NCI-H69 (cell line): ENCODE results near the gene OGFOD1.
"Not testable (repeated sequence)": the region's sequence is repeated elsewhere in the genome, so short reads cannot be mapped to it uniquely, and the experiment has no call there.

Experiments
- DNase-seq: peaks from one replicate; lab custom pipeline; 2025; lab: John Stamatoyannopoulos, UW

Gene OGFOD1

DNA sequence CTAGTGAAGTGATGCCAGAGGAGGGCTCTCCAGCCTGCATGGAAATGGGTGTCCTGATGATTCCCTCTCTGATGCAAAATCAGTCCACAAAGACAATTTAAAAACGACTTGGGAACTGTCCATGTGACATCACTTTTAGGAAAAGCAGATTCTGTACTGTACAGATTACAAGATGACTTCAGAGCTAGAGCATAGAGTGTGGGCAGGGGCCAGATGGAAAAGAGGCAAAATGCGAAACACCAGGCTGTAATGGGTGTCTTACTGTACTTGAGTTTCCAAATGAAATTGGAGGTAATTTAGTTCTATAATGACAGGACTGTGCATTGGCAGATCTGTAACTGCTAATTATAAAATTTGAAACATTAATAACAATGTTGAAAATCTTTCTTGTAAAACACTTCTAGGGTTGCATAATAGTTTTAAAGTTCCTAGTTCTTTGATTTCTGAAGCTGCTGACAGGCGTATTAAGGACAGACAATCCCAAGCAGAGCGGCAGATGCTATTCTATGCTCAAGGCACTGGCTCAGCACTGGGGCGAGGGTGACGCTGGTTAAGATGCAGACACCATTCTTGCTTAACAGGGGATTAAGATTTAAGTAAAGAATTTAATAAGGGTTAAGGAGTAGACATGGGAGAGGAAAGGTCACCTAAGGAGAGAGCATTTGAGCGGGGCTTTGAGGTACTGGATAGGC lies 29.6 kb downstream of the OGFOD1 start:
- no peak for DNase-seq

DNA sequence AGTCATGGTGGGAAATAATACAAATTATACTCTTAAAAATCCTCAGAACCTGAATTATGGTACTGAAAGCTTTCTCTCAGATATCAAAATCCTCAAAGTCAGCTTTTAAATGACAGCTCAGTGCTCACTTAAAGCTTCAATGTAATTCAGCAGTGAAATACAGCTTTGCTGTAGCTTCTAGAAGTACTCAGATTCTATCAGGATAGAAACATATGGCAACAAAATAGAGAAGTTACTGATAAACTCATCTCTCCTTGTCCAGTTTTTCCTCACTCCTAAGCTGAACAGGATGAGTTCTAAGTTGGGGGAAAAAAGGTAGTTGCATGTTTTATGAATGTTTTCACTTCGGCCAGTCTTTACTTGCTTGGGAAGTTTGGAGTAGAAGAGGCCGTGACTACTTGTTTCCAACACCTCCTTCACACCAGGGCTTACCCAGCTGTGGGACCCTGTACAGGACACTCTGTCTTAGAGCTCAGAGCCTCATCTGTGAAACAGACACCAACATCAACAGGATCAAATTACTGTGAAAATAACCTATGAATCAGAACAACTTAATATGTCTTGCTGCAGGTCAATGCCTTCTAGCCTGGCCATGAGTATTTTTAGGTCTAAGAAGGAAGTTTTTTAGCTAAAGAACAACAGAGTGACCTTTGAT lies 30.2 kb downstream of the OGFOD1 start:
- no peak for DNase-seq

DNA sequence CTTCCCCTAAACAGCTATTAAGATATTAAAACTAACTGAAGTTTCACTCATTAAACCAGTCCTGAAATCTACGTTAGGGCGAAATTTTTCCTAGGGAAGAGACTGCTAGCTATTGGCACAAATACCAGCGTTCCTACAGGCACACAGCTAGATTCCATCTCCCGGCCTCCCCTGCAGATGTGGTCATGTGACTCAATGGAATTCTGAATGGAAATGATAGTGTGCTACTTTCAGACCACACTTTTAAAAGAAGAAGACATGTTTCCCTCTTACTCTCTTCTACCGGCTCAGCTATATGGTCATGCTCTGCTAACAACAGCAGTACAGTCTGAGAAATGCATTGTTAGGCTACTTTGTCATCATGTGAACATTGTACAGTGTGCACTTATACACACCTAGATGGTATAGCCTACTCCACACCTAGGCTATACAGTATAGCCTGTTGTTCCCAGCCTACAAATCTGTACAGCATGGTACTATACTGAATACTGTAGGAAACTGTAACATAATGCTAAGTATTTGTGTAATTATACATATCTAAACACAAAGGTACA lies 31.4 kb downstream of the OGFOD1 start:
- no peak for DNase-seq

DNA sequence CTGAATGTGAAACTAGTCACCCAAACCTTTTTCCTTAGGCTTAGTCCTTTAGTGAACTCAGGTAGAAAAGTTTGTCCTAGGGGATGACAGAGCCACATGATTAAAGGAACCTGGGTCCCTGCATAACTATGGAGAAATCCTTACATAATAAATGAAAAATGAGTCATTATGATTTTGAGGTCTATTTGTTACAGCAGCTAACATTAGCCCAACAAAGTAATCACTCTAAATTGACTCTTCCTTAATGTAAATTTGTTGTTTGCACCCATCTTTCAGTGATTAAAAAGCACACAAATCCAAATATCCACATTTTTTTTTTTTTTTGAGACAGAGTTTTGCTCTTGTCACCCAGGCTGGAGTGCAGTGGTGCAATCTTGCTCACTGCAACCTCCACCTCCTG lies 32.0 kb downstream of the OGFOD1 start:
- DNase-seq = no peak

DNA sequence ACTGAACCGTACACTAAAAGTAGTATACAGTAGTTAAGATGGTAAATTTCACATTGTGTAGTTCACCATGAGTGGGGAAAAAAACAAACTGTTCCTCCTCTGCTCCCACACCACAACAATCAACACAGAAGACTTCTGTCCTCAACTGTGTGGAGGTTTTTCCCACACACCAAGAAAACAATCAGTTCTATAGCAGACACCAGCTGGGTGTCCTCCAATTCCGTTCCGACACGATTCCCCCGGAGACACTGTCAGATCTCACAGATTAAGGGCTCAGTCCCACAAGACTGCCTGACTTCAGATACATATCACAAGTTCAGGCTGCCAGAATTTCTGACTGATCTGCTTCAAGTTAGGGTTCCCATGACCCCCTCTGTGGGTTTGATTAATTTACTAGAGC lies 36.7 kb downstream of the OGFOD1 start:
- DNase-seq = no peak

DNA sequence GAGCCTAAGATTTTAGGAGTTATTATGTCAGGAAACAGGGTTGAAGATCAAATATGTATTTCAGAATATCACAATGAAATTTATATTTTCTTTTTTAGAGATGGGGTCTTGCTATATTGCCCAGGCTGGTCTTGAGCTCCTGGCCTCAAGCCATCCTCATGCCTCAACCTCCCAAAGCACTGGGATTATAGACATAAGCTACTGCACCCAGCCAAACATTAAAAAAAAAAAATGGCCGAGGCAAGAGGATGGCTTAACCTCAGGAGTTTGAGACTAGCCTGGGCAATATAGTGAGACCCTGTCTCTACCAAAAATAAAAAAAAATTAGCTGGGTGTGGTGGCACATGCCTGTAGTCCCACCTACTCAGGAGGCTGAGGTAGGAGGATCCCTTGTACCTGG lies 37.5 kb downstream of the OGFOD1 start:
- not testable (repeated sequence) for DNase-seq

DNA sequence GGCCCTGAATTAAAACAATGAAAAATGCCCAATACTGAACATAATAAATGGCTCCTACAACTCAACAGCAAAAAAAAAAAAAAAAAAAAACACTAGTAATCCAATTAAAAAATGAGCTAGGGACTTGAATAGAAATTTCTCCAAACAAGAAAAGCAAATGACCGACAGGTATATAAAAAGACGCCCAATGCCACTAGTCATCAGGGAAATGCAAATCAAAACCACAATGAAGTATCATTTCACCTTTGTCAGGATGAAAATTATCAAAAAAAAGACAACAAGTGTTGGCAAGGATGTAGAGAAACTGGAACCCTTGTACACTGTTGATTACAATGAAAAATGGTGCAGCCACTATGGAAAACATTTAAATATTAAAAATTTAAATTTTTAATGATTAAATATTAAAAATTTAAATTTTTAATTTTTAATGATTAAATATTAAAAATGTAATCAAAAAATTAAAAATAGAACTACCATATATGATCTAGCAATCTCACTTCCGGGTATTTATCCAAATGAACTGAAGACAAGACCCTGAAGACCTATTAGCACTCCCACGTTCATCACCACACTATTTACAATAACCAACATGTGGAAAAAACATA lies 40.4 kb downstream of the OGFOD1 start:
- no peak for DNase-seq

DNA sequence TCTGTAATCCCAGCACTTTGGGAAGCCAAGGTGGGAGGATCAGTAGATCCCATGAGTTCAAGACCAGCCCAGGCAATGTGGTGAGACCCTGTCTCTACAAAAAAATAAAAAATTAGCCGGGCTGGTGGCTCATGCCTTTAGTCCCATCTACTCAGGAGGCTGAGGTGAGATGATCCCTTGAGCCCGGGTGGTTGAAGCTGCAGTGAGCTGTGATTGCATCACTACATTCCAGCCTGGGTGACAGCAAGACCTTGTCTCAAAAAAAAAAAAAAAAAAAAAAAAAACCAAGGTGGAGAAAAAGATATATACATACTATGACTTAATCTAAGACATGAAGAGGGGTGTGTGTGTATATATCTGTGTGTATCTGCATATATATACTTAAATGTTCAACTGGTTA lies 41.8 kb downstream of the OGFOD1 start:
- DNase-seq = no peak

DNA sequence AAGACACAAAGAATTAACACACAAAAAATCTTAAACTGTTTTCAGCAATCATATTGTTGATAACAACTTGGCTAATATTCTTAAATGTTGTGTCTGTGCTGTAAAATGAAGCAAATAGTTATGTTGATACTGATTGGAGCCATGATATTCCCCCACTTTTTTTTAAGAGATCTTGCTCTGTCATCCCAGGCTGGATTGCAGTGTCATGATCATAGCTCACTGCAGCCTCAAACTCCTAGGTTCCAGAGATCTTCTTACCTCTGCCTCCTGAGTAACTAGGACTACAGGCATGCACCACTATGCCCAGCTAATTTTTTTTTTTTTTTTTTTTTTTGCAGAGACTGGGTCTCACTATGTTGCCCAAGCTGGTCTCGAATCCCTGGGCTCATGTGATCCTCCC lies 42.5 kb downstream of the OGFOD1 start:
- no peak for DNase-seq

DNA sequence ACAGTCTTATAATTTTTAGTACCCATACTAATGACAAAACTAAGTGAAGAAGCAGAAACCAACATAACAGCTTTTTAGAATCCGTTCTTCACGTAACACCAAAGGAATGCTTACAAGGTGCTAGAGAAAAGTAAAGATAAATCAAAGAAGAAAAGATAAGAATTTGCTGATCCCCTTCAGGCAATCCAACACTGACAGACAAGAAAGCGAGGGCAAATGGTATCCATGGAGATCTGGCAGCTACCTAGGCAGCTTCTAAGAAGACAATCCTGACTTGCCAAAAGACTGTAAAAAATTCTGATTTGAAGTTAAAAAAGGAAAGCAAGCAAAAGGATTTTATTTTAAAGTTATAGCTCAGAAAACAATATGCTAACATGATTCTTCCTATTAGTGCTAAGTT lies 53.8 kb downstream of the OGFOD1 start:
- no peak for DNase-seq

DNA sequence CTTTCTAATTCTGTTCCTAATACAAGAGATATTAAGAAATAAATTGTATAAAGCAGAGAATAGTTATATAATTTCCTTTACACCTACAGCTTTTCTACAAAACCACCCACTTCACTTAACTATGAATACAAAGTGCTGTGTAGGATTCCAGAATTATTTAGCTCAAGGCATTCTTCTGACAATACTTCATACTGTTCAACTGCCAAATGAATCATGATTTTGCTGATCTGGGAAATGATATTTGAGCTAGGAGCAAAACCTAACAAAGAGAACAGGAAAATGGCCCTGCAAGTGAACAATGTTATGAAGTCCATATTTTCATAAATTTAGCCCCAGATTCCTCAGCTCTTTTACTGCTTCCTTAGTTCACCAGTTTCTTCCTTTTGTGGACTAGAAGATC lies 55.6 kb downstream of the OGFOD1 start:
- DNase-seq = no peak

DNA sequence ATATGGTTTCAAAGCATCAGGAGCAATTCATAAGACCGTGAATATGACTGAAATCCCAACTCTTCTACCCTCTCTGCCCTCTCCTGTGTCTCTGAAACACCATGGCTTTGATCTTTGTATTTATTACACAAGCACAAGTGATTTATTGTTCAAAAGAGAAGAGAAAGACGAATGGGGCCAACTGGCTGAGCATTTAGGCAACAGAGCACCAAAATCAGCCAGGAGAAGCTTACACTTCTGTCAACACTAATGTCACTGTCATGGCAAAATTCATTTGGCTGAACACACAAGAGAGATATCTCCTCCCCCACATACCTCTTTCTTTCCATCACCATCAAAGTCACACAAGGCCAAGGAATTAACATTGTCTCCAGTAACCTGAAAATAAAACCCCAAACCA lies 59.2 kb downstream of the OGFOD1 start:
- DNase-seq = no peak

DNA sequence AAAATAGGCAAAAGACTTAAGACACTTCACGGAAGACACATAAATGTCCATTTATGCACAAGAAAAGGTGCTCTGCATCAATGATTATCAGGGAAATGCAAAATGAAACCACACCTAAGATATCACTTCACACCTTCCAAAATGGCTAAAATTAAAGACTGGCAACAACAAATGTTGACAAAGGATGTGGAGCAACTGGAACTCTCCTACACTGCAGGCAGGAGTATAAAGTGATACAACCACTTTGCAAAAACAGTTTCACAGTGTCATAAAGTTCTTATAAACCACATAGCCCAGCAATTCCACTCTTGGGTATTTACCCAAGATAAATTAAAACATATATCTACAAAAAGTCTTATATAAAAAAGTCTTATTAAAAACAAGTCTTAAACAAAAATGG lies 60.7 kb downstream of the OGFOD1 start:
- no peak for DNase-seq

DNA sequence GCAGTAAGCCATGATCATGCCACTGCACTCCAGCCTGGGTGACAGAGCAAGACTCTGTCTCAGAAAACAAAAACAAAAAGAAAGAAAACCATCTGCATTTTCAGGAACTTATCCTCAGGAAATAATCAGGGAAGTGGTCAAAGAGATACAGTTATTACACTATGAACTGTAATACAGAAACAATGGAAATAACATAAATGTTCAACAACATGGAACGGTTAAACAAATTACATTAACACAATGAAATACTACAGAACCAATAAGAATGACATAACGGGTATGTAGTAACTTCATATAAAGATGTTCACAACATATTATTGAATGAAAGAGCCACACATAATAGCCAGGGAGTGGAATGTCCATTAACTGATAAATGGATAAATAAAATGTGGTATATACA lies 61.7 kb downstream of the OGFOD1 start:
- DNase-seq = no peak

DNA sequence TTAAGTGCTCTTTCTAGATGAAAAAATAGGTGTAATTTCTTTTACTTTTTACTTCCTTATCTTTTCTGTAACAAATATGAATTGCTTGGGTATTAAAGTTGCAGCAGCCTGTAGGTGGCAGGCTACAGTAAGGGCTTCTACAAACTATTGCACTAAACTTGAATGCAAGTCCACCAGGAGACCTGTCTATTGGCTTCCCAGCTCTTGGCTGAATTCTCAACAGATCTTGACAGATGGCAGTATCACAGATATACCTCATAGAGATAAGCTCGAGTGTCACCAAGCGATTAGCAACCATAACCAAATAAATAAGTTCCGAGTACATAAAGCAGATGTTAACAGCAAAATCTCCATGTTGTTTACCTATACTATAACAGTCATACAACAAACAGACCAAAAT lies 62.6 kb downstream of the OGFOD1 start:
- DNase-seq = peak; percentile 50

DNA sequence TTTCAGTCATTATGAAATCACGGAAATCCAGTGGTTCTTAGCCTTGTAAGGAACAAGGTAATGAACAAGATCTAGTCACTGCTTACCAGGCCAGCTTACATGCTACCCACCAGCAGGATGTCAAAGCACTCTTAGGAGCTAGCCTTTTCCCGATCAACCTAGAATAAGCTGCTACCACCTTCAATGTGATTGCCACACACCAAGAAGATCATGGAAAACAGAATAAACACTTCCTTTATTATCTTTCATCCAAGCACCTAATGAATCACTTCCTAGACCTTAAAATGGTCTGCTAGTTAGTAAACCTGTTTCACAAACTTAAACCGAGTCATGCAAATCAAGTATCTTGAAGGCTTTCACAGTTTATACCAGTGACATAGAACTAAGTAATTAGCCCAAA lies 63.5 kb downstream of the OGFOD1 start:
- DNase-seq = no peak

DNA sequence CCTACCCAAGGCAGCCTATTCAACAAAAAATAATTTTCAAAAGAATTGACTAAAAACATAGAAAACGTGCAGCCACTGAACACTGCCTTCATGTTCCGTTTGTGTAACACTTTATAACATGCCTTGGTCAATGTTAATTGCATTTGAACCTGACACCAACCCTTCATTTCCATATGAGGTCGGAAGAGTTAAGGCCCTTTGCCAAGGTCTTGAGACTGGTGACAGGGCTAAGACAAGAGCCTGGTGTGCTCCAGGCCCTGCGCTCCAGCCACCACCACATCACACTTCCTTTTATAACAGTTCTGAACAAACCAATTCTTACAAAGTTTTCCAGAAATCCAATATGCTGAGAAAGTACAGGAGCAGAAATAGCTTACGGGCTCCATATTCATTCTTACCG lies 64.3 kb downstream of the OGFOD1 start:
- no peak for DNase-seq

DNA sequence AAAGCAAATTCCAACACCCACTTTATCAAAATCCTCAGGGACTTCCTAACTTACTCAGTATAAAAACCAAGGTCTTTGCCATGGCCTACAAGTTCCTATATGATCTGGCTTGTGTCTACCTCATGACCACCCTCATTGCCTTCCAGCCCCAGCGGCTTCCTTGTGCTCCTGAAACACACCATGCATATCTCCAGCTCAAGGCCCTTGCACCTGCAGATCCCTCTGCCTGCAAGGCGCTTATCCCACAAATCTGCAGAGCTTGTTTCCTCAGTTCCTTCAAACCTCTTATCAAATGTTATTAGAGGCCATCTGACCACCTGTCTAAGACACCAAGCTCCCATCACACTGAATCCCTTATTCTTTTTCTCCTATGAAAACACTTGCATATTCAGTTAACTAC lies 65.9 kb downstream of the OGFOD1 start:
- DNase-seq = peak; percentile 1

DNA sequence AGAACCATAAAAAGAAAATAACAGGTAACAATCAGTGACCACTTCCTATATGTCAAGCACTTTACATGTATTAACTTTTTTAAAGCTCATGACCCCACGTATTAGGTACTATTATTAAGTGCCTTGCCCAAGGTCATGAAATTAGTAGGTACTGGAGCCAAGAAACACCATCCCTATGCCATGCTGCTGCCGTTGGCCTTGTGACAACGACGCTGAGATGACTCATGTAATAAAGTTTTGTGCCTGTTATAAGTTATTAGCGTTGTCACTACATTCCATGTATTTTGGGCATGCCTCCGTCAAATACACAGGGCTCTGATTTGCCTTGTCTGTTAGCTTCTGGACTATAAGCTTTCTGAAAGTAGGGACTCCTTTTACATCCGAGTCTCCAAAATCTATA lies 67.1 kb downstream of the OGFOD1 start:
- DNase-seq = no peak

DNA sequence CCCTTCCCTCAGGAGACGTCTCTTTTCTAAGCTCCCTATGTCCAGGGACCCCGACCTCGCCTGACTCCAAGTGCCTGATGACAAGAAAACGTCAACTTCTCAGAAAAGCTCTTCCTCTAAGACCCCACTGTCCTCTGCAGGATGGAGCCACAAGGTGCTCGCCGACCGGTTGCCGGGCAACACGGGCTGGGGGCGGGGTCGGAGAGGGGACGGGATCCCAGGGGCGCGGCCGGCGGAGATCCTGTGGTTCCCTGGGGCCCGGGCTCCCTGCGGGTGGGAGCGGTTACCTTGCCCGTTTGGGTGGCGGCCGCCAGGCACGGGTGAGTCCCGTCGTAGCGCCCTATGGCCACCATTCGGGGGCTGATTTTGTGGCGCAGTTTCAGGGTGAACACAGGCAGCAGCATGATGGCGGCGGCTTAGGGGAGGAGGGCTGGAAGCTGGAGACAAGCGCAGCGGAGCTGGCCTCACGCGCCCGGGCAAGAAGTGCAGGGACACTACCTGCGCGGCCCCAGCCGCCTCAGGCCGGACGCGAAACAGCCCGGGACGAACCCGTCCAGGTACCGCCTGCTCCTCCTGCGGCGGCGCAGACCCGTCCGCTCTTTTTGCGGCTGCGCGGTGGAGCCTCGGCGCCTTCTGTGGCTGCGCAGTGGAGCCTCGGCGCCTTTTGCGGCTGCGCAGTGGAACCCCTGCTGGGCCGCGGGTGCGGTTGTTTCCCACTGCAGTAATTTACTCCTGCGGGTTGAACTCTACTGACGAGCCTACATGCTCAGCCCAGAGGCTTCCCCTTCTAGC lies 68.3 kb downstream of the OGFOD1 start, which contains the start of gene BBS2:
Gene BBS2 (minus strand): TSS at position 566 of the 792 bp plus-strand sequence. CDS start 162 bp downstream, at position 404.
- DNase-seq = peak; percentile 86

DNA sequence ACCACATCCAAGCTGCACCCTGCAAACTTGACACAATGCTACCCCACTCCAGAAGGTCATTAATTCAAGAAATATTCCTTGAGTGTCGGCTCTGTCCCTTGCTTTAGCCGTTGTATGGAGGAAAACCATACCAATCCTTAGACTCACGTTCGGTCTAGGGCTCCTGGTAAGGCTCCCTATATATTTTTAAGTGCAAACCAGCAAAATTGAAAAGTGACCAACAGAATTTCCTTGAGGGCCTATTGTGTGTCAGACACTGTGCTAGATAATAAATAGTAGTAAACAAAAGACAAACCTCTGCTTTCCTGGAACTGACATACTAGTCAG lies 68.9 kb downstream of the OGFOD1 start:
- no peak for DNase-seq

DNA sequence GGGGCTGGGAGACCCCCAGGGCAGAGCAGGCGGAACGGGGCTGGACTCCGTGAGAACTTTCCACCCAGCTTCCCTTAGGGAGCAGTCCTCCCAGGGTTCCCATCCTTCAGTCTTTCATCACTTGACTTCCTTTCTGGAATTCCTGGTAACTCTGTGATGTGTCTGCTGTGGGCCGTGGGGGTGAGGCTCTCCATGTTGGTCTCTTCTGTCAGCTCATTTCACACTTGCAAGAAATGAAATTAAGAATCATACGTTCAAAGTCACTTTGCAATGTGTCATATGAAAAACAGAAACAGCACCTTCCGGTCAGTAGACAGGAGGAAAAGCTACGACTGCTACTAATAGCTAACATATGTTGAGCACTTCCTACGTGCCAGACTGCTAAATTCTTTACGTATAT lies 73.9 kb downstream of the OGFOD1 start:
- no peak for DNase-seq
